Dedifferentiated amniotic fluid mesenchymal stem cell (primary cell): ENCODE data around the gene PADI1.
A peak's percentile ranks its signal among the peaks of the same experiment; 100 is the strongest.

Experiments used
- DNase-seq: peaks from one replicate; pipeline ENCODE4 v3.0.0-alpha.2; 2016; ENCODE audit errors: extremely low spot score

Gene PADI1

GRCh38 chr1:17198476-17199258 lies 6.3 kb upstream of the PADI1 start:
- DNase-seq, result no peak

- DNase-seq, result no peak
Measured at GRCh38 chr1:17199267-17200044, 5.5 kb upstream of the PADI1 start.

GRCh38 chr1:17200246-17200645 lies 4.7 kb upstream of the PADI1 start:
- DNase-seq, result no peak

GRCh38 chr1:17200756-17201155 lies 4.2 kb upstream of the PADI1 start:
- DNase-seq, result no peak

- DNase-seq, result no peak
Measured at GRCh38 chr1:17201201-17202021, 3.5 kb upstream of the PADI1 start.

GRCh38 chr1:17205652-17206051 lies 724 bp downstream of the PADI1 start:
- DNase-seq, result no peak

GRCh38 chr1:17206196-17206595 lies 1.3 kb downstream of the PADI1 start:
- DNase-seq, result no peak

- DNase-seq, result no peak
Measured at GRCh38 chr1:17207046-17207445, 2.1 kb downstream of the PADI1 start.

GRCh38 chr1:17207540-17207939 lies 2.6 kb downstream of the PADI1 start:
- DNase-seq, result no peak

GRCh38 chr1:17207966-17208418 lies 3.1 kb downstream of the PADI1 start:
- no peak for DNase-seq

GRCh38 chr1:17208546-17208945 lies 3.6 kb downstream of the PADI1 start:
- no peak for DNase-seq

GRCh38 chr1:17209430-17209829 lies 4.5 kb downstream of the PADI1 start:
- DNase-seq, result no peak

GRCh38 chr1:17210176-17210575 lies 5.2 kb downstream of the PADI1 start:
- no peak for DNase-seq

GRCh38 chr1:17211377-17211776 lies 6.4 kb downstream of the PADI1 start:
- no peak for DNase-seq

- no peak for DNase-seq
Measured at GRCh38 chr1:17212009-17212408, 7.1 kb downstream of the PADI1 start.

GRCh38 chr1:17212487-17213121 lies 7.7 kb downstream of the PADI1 start:
- peak; percentile 88 for DNase-seq

- DNase-seq, result no peak
Measured at GRCh38 chr1:17213148-17213781, 8.3 kb downstream of the PADI1 start.

GRCh38 chr1:17213782-17214148 lies 8.8 kb downstream of the PADI1 start:
- DNase-seq, result no peak

- DNase-seq, result no peak
Measured at GRCh38 chr1:17214876-17215544, 10.1 kb downstream of the PADI1 start.

- no peak for DNase-seq
Measured at GRCh38 chr1:17215545-17215890, 10.6 kb downstream of the PADI1 start.

GRCh38 chr1:17216078-17216477 lies 11.2 kb downstream of the PADI1 start:
- no peak for DNase-seq
